ENCODE results near the gene CDR2.
A peak's percentile ranks its signal among the peaks of the same experiment; 100 is the strongest.

Gene CDR2

GRCh38 chr16:22324787-22325597, 49.4 kb downstream of the CDR2 start:
- no peak for DNase-seq (ENCODE audit: low read depth)

- no peak for DNase-seq (ENCODE audit: low read depth)
Measured at GRCh38 chr16:22323959-22324786, 50.2 kb downstream of the CDR2 start.

- DNase-seq (ENCODE audit: low read depth): no peak
Measured at GRCh38 chr16:22323173-22323958, 51.1 kb downstream of the CDR2 start.

GRCh38 chr16:22322741-22323140, 51.7 kb downstream of the CDR2 start:
- no peak for DNase-seq (ENCODE audit: low read depth)

- no peak for DNase-seq (ENCODE audit: low read depth)
Measured at GRCh38 chr16:22322021-22322471, 52.4 kb downstream of the CDR2 start.

GRCh38 chr16:22321340-22322001, 52.9 kb downstream of the CDR2 start:
- DNase-seq (ENCODE audit: low read depth): peak; percentile 73

GRCh38 chr16:22320572-22321339, 53.7 kb downstream of the CDR2 start:
- DNase-seq (ENCODE audit: low read depth): no peak

GRCh38 chr16:22318690-22319358, 55.6 kb downstream of the CDR2 start:
- DNase-seq (ENCODE audit: low read depth): peak; percentile 39

- no peak for DNase-seq (ENCODE audit: low read depth)
Measured at GRCh38 chr16:22317625-22318024, 56.8 kb downstream of the CDR2 start.

GRCh38 chr16:22317001-22317530, 57.4 kb downstream of the CDR2 start:
- no peak for DNase-seq (ENCODE audit: low read depth)

GRCh38 chr16:22316411-22316811, 58.0 kb downstream of the CDR2 start:
- DNase-seq (ENCODE audit: low read depth): no peak

- no peak for DNase-seq (ENCODE audit: low read depth)
Measured at GRCh38 chr16:22315979-22316378, 58.4 kb downstream of the CDR2 start.

GRCh38 chr16:22314661-22315626, 59.5 kb downstream of the CDR2 start:
- no peak for DNase-seq (ENCODE audit: low read depth)

GRCh38 chr16:22313876-22314470, 60.4 kb downstream of the CDR2 start:
- no peak for DNase-seq (ENCODE audit: low read depth)

- DNase-seq (ENCODE audit: low read depth): no peak
Measured at GRCh38 chr16:22312897-22313781, 61.3 kb downstream of the CDR2 start.

GRCh38 chr16:22311520-22311919, 62.9 kb downstream of the CDR2 start:
- no peak for DNase-seq (ENCODE audit: low read depth)

- DNase-seq (ENCODE audit: low read depth): no peak
Measured at GRCh38 chr16:22308824-22309520, 65.4 kb downstream of the CDR2 start.

Data from EH (cell line).